IPS-NIHi11 (cell line): ENCODE measurements around the gene FAM25G.
"Not testable (repeated sequence)": the region's sequence is repeated elsewhere in the genome, so short reads cannot be mapped to it uniquely, and the experiment has no call there.

Experiments
- DNase-seq: peaks from one replicate; pipeline ENCODE4 v3.0.0; 2012; ENCODE audit warnings: mixed read lengths, low spot score

Gene FAM25G

DNA sequence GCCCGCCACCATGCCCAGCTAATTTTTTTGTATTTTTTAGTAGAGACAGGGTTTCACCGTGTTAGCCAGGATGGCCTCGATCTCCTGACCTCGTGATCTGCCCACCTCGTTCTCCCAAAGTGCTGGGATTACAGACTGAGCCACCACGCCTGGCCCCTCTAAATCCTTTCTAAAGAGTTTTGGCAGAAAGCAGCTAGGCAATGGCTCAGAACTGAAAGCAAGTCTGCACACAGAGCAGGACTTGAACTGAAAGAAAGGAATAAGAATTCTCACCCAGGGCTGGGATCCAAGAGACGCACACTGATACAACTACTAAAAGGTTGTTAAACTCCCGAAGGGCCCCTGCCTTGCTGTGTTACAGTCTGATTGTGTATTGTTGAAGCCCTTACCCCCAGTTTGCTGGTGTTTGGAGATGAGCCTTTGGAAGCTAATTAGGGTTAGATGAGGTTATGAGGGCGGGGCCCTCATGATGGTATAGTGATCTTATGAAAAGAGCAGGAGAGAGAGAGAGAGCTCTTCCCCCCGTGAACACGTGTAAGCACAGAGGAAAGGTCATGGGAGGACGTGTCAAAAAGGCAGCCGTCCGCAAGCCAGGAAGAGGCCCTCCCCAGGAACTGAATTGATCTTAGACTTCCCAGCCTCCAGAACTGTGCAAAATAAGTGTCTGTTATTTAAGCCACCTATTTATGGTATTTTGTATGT is 26.1 kb downstream of the FAM25G start:
- DNase-seq = not testable (repeated sequence)

DNA sequence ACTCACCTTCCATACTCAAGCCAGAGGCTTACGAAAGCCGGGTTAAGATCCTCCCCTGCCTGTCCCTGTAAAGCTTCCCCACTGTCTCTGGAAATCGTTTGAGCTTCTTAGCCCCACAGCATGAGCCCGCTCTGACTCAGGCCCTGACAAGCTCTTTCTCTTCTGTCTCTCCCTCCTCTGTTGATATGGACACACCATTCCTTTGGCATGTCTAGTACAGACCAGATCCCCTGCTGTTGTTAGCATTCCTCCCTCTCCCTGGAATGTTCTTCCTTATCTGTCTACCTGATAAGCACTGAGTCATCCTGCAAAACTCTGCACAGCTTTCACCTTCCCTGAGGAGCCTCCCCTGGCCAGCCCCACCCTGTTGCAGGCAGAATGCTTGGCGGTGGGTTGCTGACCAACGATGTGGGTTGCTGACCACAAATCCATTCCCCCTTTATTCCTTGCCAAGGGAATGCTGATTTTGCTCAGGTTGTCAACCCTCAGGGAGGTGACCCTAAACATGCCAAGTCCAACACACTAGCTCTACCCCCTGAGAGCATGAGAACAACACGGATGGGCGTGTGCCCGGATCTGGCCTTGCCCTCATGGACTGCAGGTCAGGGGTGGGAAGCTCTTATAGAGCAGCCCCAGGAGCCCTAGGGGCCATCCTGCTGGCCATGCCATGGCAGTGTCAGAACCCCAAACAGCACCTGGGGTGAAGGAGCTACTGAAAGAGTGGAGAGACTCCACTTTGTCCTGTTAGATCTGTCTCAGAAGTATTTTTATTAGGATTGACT is 28.7 kb downstream of the FAM25G start:
- DNase-seq = not testable (repeated sequence)

DNA sequence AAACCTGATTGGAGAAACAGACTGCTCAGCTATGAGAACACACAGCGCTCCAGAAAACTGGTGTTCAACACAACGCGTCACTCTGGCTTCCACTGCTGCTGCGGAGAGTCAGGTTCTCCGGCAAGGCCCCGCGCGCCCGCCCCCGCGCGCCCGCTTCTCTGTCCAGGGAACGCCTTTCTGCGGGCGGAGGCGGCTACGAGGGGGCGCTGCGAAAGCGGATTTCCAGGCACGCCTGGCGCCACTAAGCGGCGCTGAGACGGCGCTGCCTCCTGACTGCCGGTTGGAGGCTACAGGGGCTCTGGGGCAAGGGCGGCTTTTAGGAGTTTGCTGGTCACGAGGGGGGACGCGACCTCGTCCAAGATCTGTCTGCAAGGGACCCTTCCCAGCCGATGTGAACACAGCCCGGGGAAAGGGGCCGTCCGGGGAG is 30.2 kb downstream of the FAM25G start:
- DNase-seq = not testable (repeated sequence)

DNA sequence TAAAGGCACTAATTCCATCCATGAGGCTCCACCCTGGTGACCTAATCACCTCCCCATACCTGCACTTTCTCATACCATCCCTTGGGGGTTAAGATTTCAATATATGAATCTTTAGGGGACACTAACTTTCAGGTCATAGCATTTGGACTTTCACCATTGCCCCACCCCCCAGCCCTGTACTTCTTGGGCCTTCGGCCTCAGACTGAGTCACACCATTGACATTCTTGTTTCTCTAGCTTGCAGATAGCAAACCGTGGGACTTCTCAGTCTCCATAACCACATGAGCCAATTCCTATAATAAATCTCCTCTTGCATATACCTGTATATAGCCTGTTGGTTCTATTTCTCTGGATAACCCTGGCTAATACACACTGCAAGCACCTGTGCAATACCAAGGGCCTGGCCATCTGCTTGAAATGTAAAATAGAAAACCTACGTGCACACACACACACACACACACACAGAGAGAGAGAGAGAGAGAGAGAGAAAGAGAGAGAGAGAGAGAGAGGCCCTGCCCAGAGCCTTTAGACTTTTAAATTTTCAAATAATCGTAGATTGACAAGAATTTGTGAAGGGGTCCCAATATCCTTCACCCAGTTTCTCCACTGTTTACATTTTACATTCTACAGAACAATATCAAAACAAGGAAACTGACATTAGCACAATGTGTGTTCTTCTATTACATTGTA is 32.9 kb downstream of the FAM25G start:
- DNase-seq = no peak

DNA sequence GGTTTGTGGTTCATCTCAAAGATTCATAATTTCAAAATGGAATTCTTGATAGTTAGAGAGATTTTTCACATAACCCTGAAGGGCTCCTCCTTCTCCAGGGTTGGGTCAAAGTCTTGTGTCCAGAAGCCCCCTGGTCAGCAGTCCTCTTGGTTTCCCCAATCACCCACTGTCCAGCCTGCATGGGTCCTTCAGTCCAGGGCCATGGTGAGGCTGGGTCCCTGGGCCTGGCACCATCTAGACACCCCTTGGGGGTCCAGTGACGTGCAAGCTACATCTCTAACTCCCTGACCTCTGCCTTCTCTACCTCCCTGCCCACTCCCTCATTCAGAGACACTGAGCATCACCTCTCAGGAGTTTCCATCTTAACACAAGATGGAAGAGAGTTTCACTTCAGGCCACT is 33.7 kb downstream of the FAM25G start:
- DNase-seq = no peak

DNA sequence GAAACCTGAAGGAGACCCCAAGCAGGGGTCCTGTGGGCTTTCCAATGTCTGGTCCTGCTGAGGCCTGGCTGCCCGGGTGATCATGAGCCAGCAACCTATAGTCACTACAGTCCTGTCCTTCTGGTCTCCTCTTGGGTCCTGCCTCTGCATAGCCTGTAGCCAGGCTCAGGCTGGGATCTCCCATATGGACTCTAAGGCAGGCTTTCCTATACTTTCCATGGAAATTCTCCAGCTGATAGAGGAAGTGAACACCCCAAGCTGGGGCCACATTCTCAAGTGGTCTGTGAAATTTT is 34.0 kb downstream of the FAM25G start:
- DNase-seq = no peak

DNA sequence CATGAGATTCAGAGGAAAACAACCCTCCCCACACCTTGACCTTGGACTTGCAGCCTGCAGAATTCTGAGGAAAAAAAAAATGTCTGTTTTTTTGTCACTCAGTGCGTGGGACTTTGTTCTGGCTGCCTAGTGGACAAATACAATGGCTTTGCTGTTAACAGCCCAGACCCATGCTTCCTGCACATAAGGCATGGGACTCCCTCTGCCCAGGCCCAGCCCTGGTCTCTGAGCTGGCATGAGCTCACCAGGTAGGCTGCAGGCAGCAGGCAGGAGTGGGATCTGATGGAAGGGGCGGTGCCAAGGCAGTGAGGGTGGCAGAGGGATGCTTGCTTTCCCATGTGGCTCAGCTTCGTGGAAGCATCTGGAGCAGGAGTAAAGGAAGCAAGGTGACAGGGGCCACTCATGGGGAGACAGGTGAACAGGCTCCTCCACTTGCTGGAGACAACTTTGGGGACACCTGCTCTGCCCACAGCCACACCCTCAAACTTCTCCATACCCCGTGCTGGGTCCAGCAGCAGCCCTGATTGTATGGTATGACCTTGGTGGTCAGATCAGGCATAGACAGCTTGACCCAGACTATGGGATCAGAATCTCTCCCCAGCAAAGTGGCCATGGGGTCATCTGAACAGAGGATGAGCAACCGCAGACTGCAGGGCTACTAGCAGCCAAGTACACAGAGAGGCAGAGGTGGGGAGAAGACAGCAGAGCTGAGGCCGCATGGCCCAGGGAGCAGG is 34.5 kb downstream of the FAM25G start:
- no peak for DNase-seq

DNA sequence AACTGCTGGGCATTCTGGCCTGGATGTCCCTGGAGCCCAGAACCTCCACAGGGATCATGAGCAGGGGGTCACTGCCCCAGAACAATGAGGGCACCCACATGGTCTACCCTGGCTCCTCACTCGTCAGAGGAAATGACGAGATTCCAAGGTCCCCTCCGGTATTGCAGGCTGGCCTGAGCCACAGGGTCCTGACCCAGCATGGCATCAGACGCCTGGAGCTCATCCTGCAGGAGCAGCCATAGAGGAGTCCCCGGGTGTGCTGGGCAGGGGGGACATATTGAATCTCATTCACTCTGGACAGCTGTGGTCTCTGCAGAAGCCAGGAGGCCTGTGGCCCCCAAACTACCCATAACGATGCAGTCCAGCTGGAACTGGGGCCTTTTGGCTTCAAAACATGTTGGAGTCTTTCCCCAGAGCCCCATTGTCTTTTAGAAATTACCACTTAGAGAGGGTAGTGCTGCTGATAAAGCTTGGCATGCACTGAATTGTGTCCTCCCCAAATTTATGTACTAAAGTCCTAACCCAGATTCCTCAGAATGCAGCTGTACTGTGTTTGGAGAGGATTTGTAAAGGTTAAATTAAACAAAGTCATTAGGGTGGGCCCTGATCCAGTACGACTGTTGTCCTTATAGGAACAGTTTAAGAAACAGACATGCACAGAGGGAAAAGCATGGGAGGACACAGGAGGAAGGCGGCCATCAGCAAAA is 35.3 kb downstream of the FAM25G start:
- no peak for DNase-seq

DNA sequence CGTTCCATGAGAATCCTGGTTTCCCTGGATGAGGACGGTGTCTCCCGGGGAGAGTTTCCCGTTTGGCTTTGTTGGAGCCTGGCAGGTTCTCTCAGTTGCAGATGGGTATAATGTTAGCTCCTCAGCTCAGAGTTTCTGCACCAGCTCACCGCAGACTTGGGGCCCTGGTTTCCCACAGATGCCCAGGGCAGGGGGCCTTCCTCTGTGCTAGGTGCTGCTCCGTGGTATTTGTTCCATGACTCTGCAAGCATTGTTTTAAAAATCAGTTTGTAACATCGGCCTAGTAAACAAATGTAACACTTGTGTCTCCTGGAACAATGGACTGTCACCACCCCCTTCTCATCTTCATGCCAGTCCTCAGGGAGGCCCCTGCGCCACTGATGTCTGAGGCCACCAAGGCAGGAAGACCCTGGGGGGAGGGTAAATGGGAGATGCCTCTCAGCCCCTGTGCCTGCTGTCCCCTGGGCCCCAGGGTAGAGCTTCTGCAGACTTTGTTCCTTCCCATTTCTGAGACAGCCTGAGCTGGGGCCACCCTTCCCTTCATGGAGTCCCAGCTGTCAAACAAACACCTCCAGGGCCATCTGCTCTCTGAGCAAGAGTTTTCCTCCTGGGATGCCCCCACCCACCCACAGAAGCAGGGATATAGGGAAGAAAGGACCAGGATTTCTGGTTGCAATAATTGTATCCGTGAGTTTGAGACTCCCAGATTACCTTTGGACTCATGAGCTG is 36.0 kb downstream of the FAM25G start:
- DNase-seq = not testable (repeated sequence)

DNA sequence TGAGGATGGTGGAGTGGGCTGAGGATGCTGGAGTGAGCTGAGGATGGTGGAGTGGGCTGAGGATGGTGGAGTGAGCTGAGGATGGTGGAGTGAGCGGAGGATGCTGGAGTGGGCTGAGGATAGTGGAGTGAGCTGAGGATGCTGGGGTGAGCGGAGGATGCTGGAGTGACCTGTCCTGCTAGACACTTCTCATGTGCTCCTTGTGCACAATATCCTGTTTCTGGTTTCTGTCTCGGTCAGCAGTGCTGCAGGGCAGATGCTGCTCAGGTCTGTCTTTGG is 36.8 kb downstream of the FAM25G start:
- no peak for DNase-seq

DNA sequence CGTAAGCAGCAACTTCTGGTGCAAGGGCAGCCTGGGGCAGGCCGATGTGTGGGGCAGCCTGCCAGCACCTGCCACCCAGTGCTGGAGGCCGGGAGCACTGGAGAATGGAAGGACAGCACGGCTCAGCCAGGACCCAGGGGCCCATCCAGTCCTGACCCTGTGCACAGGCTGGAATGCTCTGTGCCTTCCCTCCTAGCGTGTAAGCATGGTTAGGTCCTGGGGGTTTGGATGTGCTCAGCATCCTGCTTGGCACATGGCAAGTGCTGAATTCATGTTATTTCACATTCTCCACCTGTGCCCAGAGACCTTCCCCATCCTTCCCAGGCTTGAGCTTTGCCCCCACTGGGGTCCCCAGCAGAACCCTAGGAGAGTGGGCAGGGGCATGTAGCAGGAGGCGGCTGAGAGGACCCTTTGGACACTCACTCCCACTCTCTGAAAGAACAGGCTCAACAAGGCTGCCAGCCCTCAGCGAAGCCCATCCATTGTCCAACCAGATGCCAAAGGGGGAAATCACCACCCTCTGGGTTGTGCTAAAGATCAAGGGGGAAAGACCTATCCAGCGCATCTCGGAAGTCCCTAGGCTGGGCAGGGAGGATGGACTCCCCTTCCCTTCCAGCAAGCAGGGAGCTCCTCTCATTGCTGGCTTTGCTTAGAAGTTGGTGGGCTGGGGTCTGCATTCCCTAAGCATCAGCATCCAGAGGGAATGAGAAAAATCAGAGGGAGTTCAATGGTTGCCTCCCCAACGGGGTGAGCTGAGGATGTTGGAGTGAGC is 37.3 kb downstream of the FAM25G start:
- no peak for DNase-seq

DNA sequence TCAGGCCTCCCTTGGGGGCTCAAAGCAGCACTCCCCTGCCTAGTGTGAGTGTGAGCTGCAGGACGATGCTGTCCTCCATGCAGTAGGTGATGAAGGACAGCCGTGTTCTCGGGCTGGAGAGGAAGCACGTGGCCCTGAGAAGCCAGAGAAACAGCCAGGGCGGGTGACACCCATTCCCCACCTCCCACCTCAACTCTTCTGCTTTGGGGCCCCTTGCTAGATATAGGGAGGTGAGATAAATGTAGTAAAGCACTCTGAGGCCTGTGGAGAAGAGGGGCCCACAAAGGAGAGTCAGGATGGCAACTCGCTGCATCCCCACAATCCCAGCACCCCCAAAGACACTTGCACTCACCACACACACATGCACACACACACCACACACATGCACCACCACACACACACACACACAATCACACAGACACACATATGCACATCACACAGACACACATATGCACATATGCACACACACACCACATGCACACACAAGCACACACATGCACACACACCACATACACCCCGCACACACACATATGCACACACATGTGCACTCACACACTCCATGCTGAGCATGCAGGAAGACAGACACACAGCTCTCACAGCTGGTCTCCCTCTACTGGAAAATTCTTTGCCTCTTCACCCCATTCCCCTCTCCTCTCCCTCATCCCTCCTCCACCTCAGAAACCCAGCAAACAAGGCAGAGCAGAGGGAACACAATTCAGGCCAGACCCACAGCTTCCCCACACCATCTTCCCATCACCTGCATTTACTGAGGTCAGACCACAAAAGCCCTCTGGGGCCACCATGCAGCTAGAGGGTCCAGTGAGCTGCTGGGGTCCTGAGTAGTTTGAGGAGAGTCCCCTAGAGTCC is 38.1 kb downstream of the FAM25G start:
- no peak for DNase-seq

DNA sequence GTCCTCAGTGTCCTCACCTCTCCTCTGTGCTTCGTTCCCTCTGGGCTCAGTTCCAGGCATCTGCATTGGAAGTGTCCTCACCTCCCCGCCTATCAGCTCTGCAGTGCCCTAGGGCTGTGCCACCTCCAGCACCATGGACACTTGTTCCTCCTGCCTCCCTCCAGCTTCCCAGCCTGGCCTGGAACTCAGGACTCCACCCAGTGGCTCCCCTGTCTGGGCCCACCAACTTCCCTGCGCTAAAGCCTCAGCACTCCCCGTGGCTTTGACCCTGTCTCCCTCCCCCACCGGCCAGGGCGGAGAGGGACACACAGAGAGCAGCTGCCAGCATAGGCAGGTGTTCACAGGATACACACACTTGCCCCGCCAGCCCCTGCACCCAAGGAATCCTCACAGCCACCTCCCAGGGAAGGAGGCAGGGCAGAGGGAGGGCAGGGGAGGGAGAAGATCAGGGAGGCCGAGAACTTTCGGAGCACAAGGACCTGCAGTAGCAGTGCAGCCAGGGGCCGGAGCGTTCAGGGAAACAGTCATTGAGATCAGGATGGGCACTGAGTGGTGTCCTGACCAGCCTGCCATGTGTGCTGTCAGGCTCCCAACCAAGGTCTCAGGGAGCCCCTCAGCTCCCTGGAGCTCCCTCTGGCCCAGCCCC is 38.9 kb downstream of the FAM25G start:
- peak; percentile 47 for DNase-seq

DNA sequence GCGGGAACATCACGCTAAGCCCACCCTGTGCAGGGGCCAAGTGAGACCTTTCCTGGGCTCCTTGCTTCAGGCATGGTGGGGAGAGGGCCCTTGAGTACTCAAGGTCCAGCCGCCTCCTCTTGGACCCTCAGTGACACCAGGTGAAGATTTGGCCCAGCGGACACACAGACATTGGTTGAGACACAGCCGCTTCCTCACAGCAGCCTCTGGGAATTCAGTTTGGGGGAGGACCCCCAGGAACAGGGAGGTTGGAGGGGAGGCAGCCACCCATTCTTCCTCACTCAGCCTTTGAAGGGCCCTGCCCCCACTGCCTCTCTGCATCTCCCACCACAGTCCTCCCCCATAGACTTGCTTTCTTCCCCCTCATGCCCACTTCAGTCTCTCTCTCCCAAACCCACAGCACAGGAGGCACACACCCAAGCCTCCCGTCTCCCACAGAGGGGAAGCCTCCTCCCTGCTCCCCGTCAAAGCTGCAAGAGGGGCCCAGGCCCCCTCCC is 39.5 kb downstream of the FAM25G start:
- DNase-seq = no peak

DNA sequence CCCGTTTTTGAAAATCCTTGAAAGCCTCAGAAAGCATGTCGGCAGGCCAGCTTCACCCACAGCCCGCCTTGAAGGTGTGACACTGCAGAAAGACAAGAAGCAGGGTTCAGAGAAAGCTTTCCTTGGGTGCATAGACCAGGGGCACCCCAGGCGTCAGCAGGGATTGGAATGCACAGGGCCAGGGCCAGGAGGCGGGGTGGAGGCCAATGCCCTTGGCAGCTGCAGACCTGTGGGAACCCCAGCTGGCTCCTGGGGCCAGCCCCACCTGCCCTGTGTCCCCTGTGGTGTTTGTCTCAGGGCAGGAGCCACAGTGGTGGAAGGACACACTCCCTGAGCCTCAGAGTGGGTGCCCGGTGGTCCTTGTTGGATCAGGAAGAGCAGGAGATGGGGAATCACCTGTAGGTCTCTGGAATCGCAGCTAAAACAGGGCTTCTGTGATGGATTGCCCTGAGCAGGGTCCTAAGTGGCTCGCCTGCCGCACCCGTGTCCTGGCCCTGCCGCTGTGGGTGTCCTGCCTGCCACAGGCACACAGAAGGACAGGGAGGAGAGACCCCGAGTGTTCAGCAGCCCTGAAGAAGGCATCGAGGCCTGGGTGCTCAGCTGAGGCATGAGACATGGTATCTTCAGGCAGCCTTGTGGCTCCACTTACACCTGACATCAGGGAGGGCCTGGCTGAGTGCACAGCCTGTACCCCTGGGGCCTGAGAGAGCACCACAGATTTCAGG is 40.1 kb downstream of the FAM25G start:
- DNase-seq = no peak

DNA sequence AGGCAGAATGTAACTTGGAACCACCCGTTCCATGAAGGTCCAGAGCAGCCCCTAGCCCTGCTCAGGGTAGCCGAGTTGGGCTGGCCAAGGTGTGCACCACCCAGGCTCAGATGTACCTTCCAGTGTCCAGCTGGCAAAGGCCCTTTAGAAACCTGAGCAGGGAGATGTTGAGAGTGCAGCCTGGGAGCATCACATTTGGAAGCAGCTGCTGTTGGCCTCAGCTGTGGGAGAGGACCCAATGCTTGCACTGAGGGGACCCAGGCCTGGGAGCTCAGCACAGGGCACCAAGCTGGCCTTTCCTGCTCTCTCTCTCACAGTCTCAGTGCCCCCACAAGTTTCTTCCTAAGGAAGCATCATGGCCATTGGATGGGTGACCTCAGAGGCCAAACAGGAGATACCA is 41.1 kb downstream of the FAM25G start:
- no peak for DNase-seq

DNA sequence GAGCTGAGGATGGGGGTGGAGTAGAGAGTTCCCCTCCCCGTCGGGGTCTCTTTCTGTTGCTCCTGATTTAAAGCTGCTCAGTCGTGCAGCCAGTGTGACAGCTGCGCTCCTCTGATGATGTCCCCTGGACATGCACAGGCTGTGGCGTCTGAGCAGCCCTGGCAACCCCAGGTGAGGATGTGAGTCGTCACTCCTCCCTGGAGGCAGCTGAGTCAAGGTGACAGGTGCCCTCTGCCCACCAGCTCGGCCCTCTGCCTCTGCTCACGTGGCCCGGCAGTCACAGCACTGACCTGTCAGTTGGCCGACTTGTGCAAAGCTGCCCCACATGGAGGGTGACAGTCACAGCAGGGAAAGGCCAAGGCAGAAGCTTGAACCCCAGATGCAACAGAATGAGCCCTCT is 41.5 kb downstream of the FAM25G start:
- DNase-seq = no peak
